Measurements from ENCODE around the gene RHBDD2.

The RHBDD2 gene

DNA sequence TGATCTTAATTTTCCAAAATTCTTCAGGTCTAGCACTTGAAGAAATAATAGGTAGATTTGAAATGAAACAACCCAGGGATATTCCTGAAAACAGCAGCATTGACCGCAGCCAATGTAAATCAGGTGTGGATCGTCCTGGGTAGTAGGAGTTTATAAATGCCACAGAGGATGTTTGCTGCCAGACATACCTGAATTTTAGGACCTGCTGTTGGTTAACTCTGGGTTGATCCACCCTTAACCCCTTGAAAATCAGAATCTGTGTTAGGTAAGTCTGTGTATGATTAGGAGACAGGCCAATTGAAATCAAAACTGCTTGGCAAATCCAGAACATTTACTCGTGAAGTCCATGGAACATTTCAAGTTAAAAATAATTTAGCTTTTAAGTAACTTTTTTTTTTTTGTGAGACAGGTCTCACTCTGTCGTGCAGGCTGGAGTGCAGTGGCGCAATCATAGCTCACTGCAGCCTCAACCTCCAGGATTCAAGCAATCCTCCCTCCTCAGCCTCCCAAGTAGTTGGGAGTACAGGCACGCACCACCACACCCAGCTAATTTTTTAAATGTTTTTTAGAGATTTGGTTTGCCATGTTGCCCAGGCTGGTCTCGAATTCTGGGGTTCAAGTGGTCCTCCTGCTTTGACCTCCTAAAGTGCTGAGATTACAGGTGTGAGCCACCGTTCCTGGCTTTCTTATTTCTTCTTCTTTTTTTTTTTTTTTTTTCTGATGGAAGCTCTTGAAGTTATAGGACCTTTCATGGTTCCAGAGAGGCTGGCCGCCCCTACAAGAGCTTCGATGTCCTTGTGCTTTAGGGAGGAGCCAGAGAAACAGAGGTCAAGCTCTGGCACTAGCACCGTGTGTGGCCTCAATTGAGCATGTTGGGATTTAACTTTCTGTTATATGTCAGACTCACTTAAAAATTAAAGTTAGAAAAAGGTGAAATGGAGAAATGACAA lies 38.1 kb downstream of the RHBDD2 start:
- no peak for DNase-seq (ENCODE audit: extremely low spot score)
- ChIA-PET CTCF (interaction anchor here (0.9 to 3.5 kb wide), 2 partner anchors 51 to 103 kb away, joined by 3 to 17 read pairs; no protein-coding TSS in a partner anchor), POLR2A (interaction anchor here (1.2 to 3.5 kb wide), 3 partner anchors 9 to 29 kb away, joined by 4 to 21 read pairs (median 11); no protein-coding TSS in a partner anchor)
- TF ChIP-seq, protein P1, sequence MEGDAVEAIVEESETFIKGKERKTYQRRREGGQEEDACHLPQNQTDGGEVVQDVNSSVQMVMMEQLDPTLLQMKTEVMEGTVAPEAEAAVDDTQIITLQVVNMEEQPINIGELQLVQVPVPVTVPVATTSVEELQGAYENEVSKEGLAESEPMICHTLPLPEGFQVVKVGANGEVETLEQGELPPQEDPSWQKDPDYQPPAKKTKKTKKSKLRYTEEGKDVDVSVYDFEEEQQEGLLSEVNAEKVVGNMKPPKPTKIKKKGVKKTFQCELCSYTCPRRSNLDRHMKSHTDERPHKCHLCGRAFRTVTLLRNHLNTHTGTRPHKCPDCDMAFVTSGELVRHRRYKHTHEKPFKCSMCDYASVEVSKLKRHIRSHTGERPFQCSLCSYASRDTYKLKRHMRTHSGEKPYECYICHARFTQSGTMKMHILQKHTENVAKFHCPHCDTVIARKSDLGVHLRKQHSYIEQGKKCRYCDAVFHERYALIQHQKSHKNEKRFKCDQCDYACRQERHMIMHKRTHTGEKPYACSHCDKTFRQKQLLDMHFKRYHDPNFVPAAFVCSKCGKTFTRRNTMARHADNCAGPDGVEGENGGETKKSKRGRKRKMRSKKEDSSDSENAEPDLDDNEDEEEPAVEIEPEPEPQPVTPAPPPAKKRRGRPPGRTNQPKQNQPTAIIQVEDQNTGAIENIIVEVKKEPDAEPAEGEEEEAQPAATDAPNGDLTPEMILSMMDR (IDR thresholded peaks at IDR 0.05; ENCODE audit: control extremely low read depth, extremely low read depth, low read depth, missing control alignments) = no peak

DNA sequence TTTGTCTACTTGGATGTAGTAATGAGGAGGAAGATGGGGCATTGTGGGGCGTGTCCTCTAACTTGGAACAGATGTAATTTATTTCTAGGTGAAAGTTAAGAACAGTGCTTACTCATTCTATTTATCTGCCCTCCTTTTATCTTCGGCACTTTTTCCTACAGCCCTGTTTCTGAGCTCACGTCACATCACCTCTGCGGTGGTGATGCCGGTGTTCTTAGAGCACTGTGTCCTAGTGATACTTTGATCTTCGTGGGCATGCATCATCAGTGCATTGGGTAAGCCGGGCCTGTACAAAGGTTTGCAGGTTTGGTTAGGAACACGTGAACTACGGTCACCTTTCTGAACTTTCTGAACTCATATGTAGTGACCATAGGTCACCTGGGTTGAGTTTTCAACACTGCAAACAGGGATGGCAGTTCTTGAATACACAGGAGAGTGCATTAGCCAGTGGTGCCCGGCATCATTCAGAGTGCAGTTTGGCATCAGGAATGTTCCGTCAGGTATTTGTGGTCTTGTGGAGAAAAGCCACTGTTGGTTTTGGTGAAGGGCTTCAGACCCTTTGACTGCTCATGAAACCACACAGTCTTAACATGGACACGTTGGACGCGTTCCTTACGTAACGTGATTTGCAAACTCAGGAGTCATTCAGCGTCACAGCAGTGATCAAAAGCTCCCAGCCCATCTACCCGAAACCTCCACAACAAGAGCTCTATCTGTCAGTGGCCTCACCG lies 41.8 kb downstream of the RHBDD2 start:
- POLR2A ChIA-PET = interaction anchor here (0.6 kb wide), 1 partner anchor 42 kb away, joined by 9 read pairs; no protein-coding TSS in a partner anchor
- TF ChIP-seq, protein P1 (IDR thresholded peaks at IDR 0.05; ENCODE audit: control extremely low read depth, extremely low read depth, low read depth, missing control alignments) = no peak
- CTCF ChIA-PET = interaction anchor here (0.7 to 1.2 kb wide), 3 partner anchors 9 to 236 kb away, joined by 3 read pairs; no protein-coding TSS in a partner anchor
- no peak for DNase-seq (ENCODE audit: extremely low spot score)

DNA sequence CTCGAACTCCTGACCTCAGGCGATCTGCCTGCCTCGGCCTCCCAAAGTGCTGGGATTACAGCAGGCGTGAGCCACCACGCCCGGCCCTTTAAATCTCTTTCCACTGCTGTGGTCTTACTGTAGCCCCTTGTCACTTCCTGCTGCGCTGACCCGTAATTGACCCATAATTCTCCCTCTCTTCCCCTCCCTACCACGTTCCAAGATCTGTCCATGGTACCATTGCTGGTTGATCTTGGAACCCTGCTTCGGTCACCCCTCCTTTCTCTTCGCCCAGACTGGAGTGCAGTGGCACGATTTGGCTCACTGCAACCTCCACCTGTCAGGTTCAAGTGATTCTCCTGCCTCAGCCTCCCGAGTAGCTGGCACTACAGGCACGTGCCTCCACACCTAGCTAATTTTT lies 42.6 kb downstream of the RHBDD2 start:
- TF ChIP-seq, protein P1 (IDR thresholded peaks at IDR 0.05; ENCODE audit: control extremely low read depth, extremely low read depth, low read depth, missing control alignments) = no peak
- ChIA-PET POLR2A (interaction anchor here (0.6 kb wide), 1 partner anchor 17 kb away, joined by 3 read pairs; no protein-coding TSS in a partner anchor), CTCF (interaction anchor here (0.7 kb wide), 1 partner anchor 10 kb away, joined by 3 read pairs; no protein-coding TSS in a partner anchor)
- no peak for DNase-seq (ENCODE audit: extremely low spot score)

DNA sequence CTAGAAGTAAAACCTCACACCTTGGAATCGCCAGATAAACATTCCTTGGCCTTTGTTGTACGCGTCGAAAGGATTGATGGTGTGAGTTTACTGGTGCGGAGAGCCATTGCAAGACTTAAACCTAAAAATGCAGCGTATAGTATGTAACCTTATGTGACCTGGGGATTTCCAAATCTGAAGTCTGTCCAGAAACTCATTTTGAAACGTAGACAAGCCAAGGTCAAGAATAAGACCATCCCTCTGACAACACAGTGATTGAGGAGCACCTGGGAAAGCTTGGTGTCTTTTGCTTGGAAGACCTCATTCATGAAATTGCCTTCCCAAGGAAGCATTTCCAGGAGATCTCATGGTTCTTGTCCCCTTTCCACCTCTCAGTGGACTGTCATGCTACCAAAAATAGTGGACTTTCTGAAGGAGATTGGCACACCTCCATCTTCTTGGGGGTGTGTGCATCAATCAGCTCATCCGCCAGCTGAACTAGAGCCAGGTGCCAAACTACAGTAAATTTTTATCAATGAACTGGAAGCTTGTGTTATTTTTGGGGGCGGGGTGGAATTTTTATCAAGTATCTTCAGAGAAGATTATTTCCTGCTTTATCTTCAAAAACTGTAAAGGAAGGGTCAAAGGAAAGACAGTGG lies 44.3 kb downstream of the RHBDD2 start:
- ChIA-PET CTCF (interaction anchor here (1.4 to 1.7 kb wide), 2 partner anchors 25 to 53 kb away, joined by 3 to 5 read pairs; no protein-coding TSS in a partner anchor), POLR2A (no interaction called here)
- TF ChIP-seq, protein P1 (IDR thresholded peaks at IDR 0.05; ENCODE audit: control extremely low read depth, extremely low read depth, low read depth, missing control alignments) = no peak
- DNase-seq (ENCODE audit: extremely low spot score) = no peak

DNA sequence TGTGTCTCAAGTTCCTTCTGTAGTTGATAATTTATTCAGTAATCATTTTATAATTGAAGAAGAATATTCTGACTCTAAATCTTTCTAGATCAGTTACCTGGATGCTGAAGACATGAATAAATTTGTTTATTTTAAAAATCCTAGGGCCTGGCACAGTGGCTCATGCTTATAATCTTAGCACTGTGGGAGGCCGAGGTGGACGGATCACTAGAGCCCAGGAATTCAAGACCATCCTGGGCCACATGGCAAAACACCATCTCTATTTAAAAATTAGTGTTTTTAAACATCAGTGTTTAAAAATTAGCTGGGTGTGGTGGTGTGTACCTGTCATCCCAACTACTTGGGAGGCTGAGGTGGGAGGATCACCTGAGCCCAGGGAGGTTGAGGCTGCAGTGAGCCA lies 45.4 kb downstream of the RHBDD2 start:
- DNase-seq (ENCODE audit: extremely low spot score) = no peak
- POLR2A ChIA-PET = interaction anchor here (3.2 kb wide), 1 partner anchor 8 kb away, joined by 21 read pairs; the partner anchor contains the start of gene POR
- CTCF ChIA-PET = interaction anchor here (1.1 to 1.9 kb wide), 2 partner anchors 58 to 79 kb away, joined by 3 to 5 read pairs; no protein-coding TSS in a partner anchor
- TF ChIP-seq, protein P1 (IDR thresholded peaks at IDR 0.05; ENCODE audit: control extremely low read depth, extremely low read depth, low read depth, missing control alignments) = no peak

Measured in GM10248 (cell line).